HEK293T (cell line): Measurements from ENCODE around the gene ATP2B2.

Source experiments
- CTCF ChIA-PET: fragments of 350-600 bp; formaldehyde crosslinking; extraction: SDS; loops from one replicate; lab custom pipeline; 2021; ENCODE audit warnings: antibody characterized with exemption, inconsistent platforms; lab: Yijun Ruan, JAX
- POLR2A ChIA-PET: fragments of 350-600 bp; formaldehyde crosslinking; extraction: SDS; loops from one replicate; lab custom pipeline; 2020; ENCODE audit warnings: antibody characterized with exemption, inconsistent platforms; lab: Yijun Ruan, JAX
- DNase-seq: peaks from one replicate; pipeline ENCODE4 v3.0.0; 2012; ENCODE audit warnings: mixed read lengths; ENCODE audit errors: extremely low spot score
- ARNT ChIP-seq: fragments of 450-650 bp; IDR thresholded peaks from 2 replicates; pipeline ENCODE4 v1.6.1; 2017; ENCODE audit warnings: mild to moderate bottlenecking
- BHLHE40 ChIP-seq: fragments of 450-650 bp; IDR thresholded peaks from 2 replicates; pipeline ENCODE4 v1.6.1; 2016; ENCODE audit warnings: mild to moderate bottlenecking, moderate library complexity, borderline replicate concordance
- CTBP1 ChIP-seq: fragments of 450-650 bp; IDR thresholded peaks from 2 replicates; pipeline ENCODE4 v1.6.1; 2016; ENCODE audit warnings: borderline replicate concordance
- ELF4 ChIP-seq: fragments of 450-650 bp; IDR thresholded peaks from 2 replicates; pipeline ENCODE4 v1.6.1; 2017; ENCODE audit warnings: antibody characterized with exemption
- FOXA1 ChIP-seq: fragments of 450-650 bp; IDR thresholded peaks from 2 replicates; pipeline ENCODE4 v1.6.1; 2016; ENCODE audit warnings: mild to moderate bottlenecking
- FOXK2 ChIP-seq: fragments of 450-650 bp; IDR thresholded peaks from 2 replicates; pipeline ENCODE4 v1.6.1; 2016; ENCODE audit warnings: mild to moderate bottlenecking
- FOXM1 ChIP-seq: fragments of 450-650 bp; IDR thresholded peaks from 2 replicates; pipeline ENCODE4 v1.6.1; 2017; ENCODE audit warnings: mild to moderate bottlenecking, borderline replicate concordance
- HDGF ChIP-seq: fragments of 450-650 bp; IDR thresholded peaks from 2 replicates; pipeline ENCODE4 v1.6.1; 2017; ENCODE audit warnings: antibody characterized with exemption, borderline replicate concordance
- L3MBTL2 ChIP-seq: fragments of 450-650 bp; conservative IDR thresholded peaks from 2 replicates; pipeline ENCODE4 v1.6.1; 2016; ENCODE audit warnings: mild to moderate bottlenecking
- LEF1 ChIP-seq: fragments of 450-650 bp; IDR thresholded peaks from 2 replicates; pipeline ENCODE4 v1.6.1; 2017; ENCODE audit warnings: mild to moderate bottlenecking, borderline replicate concordance
- NFRKB ChIP-seq: fragments of 450-650 bp; IDR thresholded peaks from 2 replicates; pipeline ENCODE4 v1.6.1; 2016; ENCODE audit warnings: mild to moderate bottlenecking, moderate library complexity
- SP1 ChIP-seq: fragments of 450-650 bp; IDR thresholded peaks from 2 replicates; pipeline ENCODE4 v1.6.1; 2017
- SUZ12 ChIP-seq: fragments of 450-650 bp; IDR thresholded peaks from 2 replicates; pipeline ENCODE4 v1.6.1; 2016; ENCODE audit warnings: mild to moderate bottlenecking
- TARDBP ChIP-seq: fragments of 450-650 bp; IDR thresholded peaks from 2 replicates; pipeline ENCODE4 v1.6.1; 2016
- ZNF384 ChIP-seq: fragments of 450-650 bp; IDR thresholded peaks from 2 replicates; pipeline ENCODE4 v1.6.1; 2016
- TF ChIP-seq, protein P1 (sequence below): fragments of 450-650 bp; IDR thresholded peaks from 2 replicates; pipeline ENCODE4 v1.6.1; 2016

Gene ATP2B2

GRCh38 chr3:10395671-10396070, 109.7 kb downstream of the ATP2B2 start:
- TF ChIP-seq SP1, result no peak
- no peak for TF ChIP-seq FOXK2
- TF ChIP-seq, protein P1, sequence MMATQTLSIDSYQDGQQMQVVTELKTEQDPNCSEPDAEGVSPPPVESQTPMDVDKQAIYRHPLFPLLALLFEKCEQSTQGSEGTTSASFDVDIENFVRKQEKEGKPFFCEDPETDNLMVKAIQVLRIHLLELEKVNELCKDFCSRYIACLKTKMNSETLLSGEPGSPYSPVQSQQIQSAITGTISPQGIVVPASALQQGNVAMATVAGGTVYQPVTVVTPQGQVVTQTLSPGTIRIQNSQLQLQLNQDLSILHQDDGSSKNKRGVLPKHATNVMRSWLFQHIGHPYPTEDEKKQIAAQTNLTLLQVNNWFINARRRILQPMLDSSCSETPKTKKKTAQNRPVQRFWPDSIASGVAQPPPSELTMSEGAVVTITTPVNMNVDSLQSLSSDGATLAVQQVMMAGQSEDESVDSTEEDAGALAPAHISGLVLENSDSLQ, result no peak
- no peak for TF ChIP-seq FOXM1
- CTCF ChIA-PET, result no interaction called here
- DNase-seq, result no peak
- POLR2A ChIA-PET, result no interaction called here

DNA sequence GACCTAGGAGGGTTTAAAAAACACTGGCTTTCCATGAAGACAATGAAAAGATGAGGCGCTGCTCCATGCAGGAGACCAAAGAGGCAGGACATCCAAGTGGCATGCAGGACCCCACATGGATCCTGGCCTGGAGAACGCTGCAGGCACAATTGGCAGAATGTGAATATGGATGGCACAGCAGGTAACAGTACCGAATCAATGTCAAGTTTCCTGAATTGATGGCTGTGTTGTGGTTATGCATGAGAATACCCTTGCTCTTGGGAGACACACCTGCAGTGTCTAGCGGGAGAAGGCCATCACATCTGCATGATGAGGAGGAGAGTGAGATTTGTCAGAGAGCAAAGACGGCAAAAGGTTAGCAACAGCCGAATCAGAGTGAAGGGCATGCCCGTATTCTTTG, 110.2 kb downstream of the ATP2B2 start:
- ChIA-PET POLR2A (no interaction called here), CTCF (no interaction called here)
- TF ChIP-seq LEF1, result no peak
- no peak for TF ChIP-seq FOXM1
- no peak for TF ChIP-seq BHLHE40
- no peak for TF ChIP-seq SUZ12
- no peak for TF ChIP-seq ARNT
- no peak for TF ChIP-seq FOXA1
- no peak for TF ChIP-seq TARDBP
- TF ChIP-seq ELF4, result no peak
- no peak for TF ChIP-seq CTBP1
- no peak for TF ChIP-seq HDGF
- TF ChIP-seq SP1, result no peak
- TF ChIP-seq ZNF384, result no peak
- no peak for TF ChIP-seq NFRKB
- no peak for DNase-seq

GRCh38 chr3:10394491-10395025, 110.8 kb downstream of the ATP2B2 start:
- DNase-seq, result no peak
- ChIA-PET POLR2A (no interaction called here), CTCF (no interaction called here)
- TF ChIP-seq HDGF, result no peak
- no peak for TF ChIP-seq SUZ12
- no peak for TF ChIP-seq CTBP1

- no peak for DNase-seq
- ChIA-PET CTCF (no interaction called here), POLR2A (no interaction called here)
- TF ChIP-seq ELF4, result no peak
- no peak for TF ChIP-seq CTBP1
- TF ChIP-seq HDGF, result no peak
- TF ChIP-seq, protein P1, result no peak
- TF ChIP-seq LEF1, result no peak
- TF ChIP-seq TARDBP, result no peak
- no peak for TF ChIP-seq ARNT
- no peak for TF ChIP-seq FOXA1
- no peak for TF ChIP-seq L3MBTL2
- no peak for TF ChIP-seq FOXM1
- TF ChIP-seq ZNF384, result no peak
- TF ChIP-seq BHLHE40, result no peak
- no peak for TF ChIP-seq SP1
- no peak for TF ChIP-seq SUZ12
- TF ChIP-seq FOXK2, result no peak
- TF ChIP-seq NFRKB, result no peak
Observed at GRCh38 chr3:10393514-10393913, 111.9 kb downstream of the ATP2B2 start.

GRCh38 chr3:10392906-10393461, 112.4 kb downstream of the ATP2B2 start:
- CTCF ChIA-PET, result no interaction called here

DNA sequence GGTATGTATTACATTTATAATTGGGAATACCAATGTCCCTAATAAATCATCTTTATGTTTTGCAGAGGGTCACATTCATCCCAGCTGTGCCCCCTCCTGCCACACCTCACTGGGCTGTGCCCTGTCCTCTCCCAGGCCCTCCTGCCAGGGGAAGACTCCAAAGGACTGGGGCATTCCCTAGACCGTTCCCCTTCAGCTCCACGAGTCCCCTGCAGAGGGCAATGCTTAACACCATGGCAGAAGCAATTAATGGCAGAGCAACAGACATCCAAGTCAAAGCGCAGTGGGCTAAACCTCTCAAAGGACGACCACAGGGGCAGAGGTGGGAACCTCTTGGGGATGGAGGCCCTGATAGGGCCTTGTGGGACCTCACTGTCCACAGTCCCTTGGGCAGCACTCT, 113.1 kb downstream of the ATP2B2 start:
- CTCF ChIA-PET, result interaction anchor here (0.6 kb wide), 1 partner anchor 132 kb away, joined by 4 read pairs; no protein-coding TSS in a partner anchor
- DNase-seq, result no peak
- POLR2A ChIA-PET, result no interaction called here
- no peak for TF ChIP-seq ELF4
- no peak for TF ChIP-seq FOXK2
- no peak for TF ChIP-seq ARNT
- TF ChIP-seq FOXA1, result no peak
- no peak for TF ChIP-seq NFRKB
- TF ChIP-seq HDGF, result no peak
- TF ChIP-seq SUZ12, result no peak

More at GRCh38 chr3:10392906-10393461, 112.4 kb downstream of the ATP2B2 start:
- POLR2A ChIA-PET, result no interaction called here
- DNase-seq, result no peak
- TF ChIP-seq SUZ12 (no peak), FOXM1 (no peak), TARDBP (no peak), ELF4 (no peak), CTBP1 (no peak), ZNF384 (no peak), L3MBTL2 (no peak), FOXK2 (no peak), NFRKB (no peak), SP1 (no peak), ARNT (no peak), HDGF (no peak), BHLHE40 (no peak), LEF1 (no peak), FOXA1 (no peak)
- TF ChIP-seq, protein P1, result no peak
